Spleen (tissue), 11 donors: ENCODE results near the gene GOLT1A. TPM values are rescaled to one million over a fixed set of nuclear protein-coding genes. Genes with fewer than 3 reads are reported as not detected.

Experiments used
- DNase-seq: peaks from one replicate; pipeline ENCODE4 v3.0.0-alpha.2; 2020
- H3K27ac ChIP-seq, 8 donors: fragments of 200-600 bp; sonication (generic) in 7 of 8; 1 replicate in 4 of 8; 2 replicates in 4 of 8; pipeline versions ENCODE4 v1.5.0 to v1.8.0; 2016 to 2021; ENCODE audit warnings: inconsistent platforms in 4 of 8, mild to moderate bottlenecking in 4 of 8, moderate library complexity in 1 of 8
- H3K27me3 ChIP-seq, 7 donors: fragments of 200-600 bp; sonication (generic) in 6 of 7; replicated peaks in 1 of 7; 1 replicate in 4 of 7; 2 replicates in 3 of 7; pipeline versions ENCODE4 v1.5.0 to v1.8.0; 2016 to 2021; ENCODE audit warnings: inconsistent platforms in 3 of 7, mild to moderate bottlenecking in 1 of 7
- H3K36me3 ChIP-seq, 6 donors: fragments of 200-600 bp; sonication (generic) in 5 of 6; 1 replicate in 4 of 6; 2 replicates in 2 of 6; pipeline versions ENCODE4 v1.5.0 to v1.8.0; 2016 to 2021; ENCODE audit warnings: inconsistent platforms in 2 of 6
- H3K4me1 ChIP-seq, 6 donors: fragments of 200-600 bp; sonication (generic) in 5 of 6; 1 replicate in 3 of 6; 2 replicates in 3 of 6; pipeline versions ENCODE4 v1.5.0 to v1.8.0; 2016 to 2021; ENCODE audit warnings: inconsistent platforms in 3 of 6
- H3K4me3 ChIP-seq, 8 donors: fragments of 200-600 bp; sonication (generic) in 7 of 8; 1 replicate in 4 of 8; 2 replicates in 4 of 8; pipeline versions ENCODE4 v1.5.0 to v1.8.0; 2016 to 2021; ENCODE audit warnings: inconsistent platforms in 4 of 8, mild to moderate bottlenecking in 4 of 8, moderate library complexity in 2 of 8
- H3K9me3 ChIP-seq, 8 donors: fragments of 200-600 bp; sonication (generic) in 7 of 8; 1 replicate in 4 of 8; 2 replicates in 4 of 8; pipeline versions ENCODE4 v1.5.0 to v1.8.0; 2016 to 2021; ENCODE audit warnings: inconsistent platforms in 4 of 8
- CTCF ChIP-seq, 11 experiments: fragments of 200-600 bp in 7 of 11; fragments of 450-650 bp in 4 of 11; sonication (generic) in 4 of 11; IDR thresholded peaks in 8 of 11; conservative IDR thresholded peaks in 3 of 11; 1 replicate in 7 of 11; 2 replicates in 4 of 11; pipeline versions ENCODE4 v1.4.0 to v1.8.0; 2016 to 2021; ENCODE audit warnings: antibody characterized with exemption in 11 of 11, inconsistent platforms in 4 of 11, mild to moderate bottlenecking in 1 of 11
- POLR2A ChIP-seq, 3 donors: fragments of 450-650 bp; IDR thresholded peaks; one replicate each; pipeline ENCODE4 v1.5.1; 2017; ENCODE audit warnings: antibody characterized with exemption in 3 of 3, mild to moderate bottlenecking in 1 of 3
- POLR2AphosphoS5 ChIP-seq, 3 donors: sonication (generic); formaldehyde crosslinking; IDR thresholded peaks; one replicate each; pipeline ENCODE4 v1.5.1; 2017; ENCODE audit warnings: antibody characterized with exemption in 3 of 3
- WGBS, 5 donors: extraction: QIAGEN DNeasy Blood & Tissue Kit in 3 of 5; methylation state at CpG; one replicate each; pipeline versions ENCODE4 v1.1.5 to v1.1.7; 2013 to 2018; 5-methylcytosine and 5-hydroxymethylcytosine counted together
- intact Hi-C: fragments of 100-400 bp; cut with DNase I; formaldehyde crosslinking; loops from one replicate; pipeline ENCODE4 v1.15.0; 2023; ENCODE audit warnings: low total_unique reads
- polyA plus RNA-seq, 3 donors: library from polyadenylated mRNA; stranded (reverse); fragments of 200-250 nt; gene quantifications; one replicate each; pipeline ENCODE4 v1.2.1, GENCODE V29; 2013
- total RNA-seq, 7 donors: library from RNA; depleted of rRNA in 3 of 7; stranded (reverse); fragments of >200 nt in 3 of 7; fragmentation: NEBNext Ultra II Directional in 4 of 7; extraction: Animal tissue kit (Norgen Biotek cat#: 25700) in 4 of 7; gene quantifications; one replicate each; pipeline versions ENCODE4 v1.1.0 to v1.2.1, GENCODE V29; 2016 to 2021
- donor health status: healthy with polysubstance abuse.
- donor health status: DM: no; HTN: no; CAD: no; lungs with moderate emphysema.
- donor health status: DM: no; HTN: no; CAD: no.
- donor health status: Bipolar disorder and iron deficiency.
- donor health status: healthy.
- donor health status: DM: no; HTN: no; CAD: no.
- donor health status: DM: yes; HTN: yes; CAD: no.

The GOLT1A gene
- total and polyA plus RNA-seq, 10 donors, result 0.13 to 0.24 TPM; not detected in 8

- intact Hi-C loops, result no loop called here
- TF ChIP-seq POLR2AphosphoS5 (IDR thresholded peaks at IDR 0.05) (no peak), POLR2A (IDR thresholded peaks at IDR 0.05) (no peak), CTCF (IDR thresholded peaks at IDR 0.05 in 8 of 11, conservative IDR thresholded peaks at IDR 0.05 in 3 of 11) (no peak)
- WGBS, 5 donors, result 82 to 86% (median 86%) methylated on average over 9 to 11 of the region's 11 CpGs
- peaks cover 0 to 19% (median 0%) of the 10 kb centered on the region in 7 donors for H3K27me3 ChIP-seq
- no peaks in the 10 kb centered on the region for H3K9me3 ChIP-seq
- no peak overlapping the region for H3K27ac ChIP-seq
- DNase-seq, result no peak
- no peaks in the 10 kb centered on the region for H3K36me3 ChIP-seq
- no peak overlapping the region for H3K4me3 ChIP-seq
- H3K4me1 ChIP-seq, result peaks cover 5 to 12% (median 10%) of the 10 kb centered on the region in 6 donors
These were observed 3.3 kb upstream of the GOLT1A start for GRCh38 chr1:204216880-204217647.

- Histone ChIP-seq H3K9me3 (no peaks in the 10 kb centered on the region), H3K27me3 (peaks cover 0 to 21% (median 0%) of the 10 kb centered on the region in 7 donors), H3K4me3 (no peak overlapping the region), H3K36me3 (no peaks in the 10 kb centered on the region), H3K4me1 (peaks cover 5 to 12% (median 10%) of the 10 kb centered on the region in 6 donors), H3K27ac (no peak overlapping the region)
- WGBS, 5 donors, result 71 to 87% (median 81%) methylated on average over 4 of the region's 4 CpGs
- intact Hi-C loops, result no loop called here
- no peak for DNase-seq
- TF ChIP-seq POLR2AphosphoS5 (IDR thresholded peaks at IDR 0.05) (no peak), CTCF (IDR thresholded peaks at IDR 0.05 in 8 of 11, conservative IDR thresholded peaks at IDR 0.05 in 3 of 11) (no peak), POLR2A (IDR thresholded peaks at IDR 0.05) (no peak)
These were observed 2.4 kb upstream of the GOLT1A start for GRCh38 chr1:204216236-204216635.

GRCh38 chr1:204212715-204213114 lies 1.1 kb downstream of the GOLT1A start:
- H3K27ac ChIP-seq, result no peak overlapping the region
- peaks cover 0 to 26% (median 0%) of the 10 kb centered on the region in 7 donors for H3K27me3 ChIP-seq
- DNase-seq, result no peak
- 80 to 92% (median 87%) methylated on average over 3 of the region's 3 CpGs for WGBS, 5 donors
- TF ChIP-seq POLR2AphosphoS5 (IDR thresholded peaks at IDR 0.05) (no peak), CTCF (IDR thresholded peaks at IDR 0.05 in 8 of 11, conservative IDR thresholded peaks at IDR 0.05 in 3 of 11) (no peak), POLR2A (IDR thresholded peaks at IDR 0.05) (no peak)
- H3K36me3 ChIP-seq, result no peaks in the 10 kb centered on the region
- peaks cover 5 to 12% (median 10%) of the 10 kb centered on the region in 6 donors for H3K4me1 ChIP-seq
- no peaks in the 10 kb centered on the region for H3K9me3 ChIP-seq
- H3K4me3 ChIP-seq, result no peak overlapping the region
- intact Hi-C loops, result loop anchor here (5.0 kb wide), 1 partner anchor 150 kb away; no protein-coding TSS in a partner anchor

- TF ChIP-seq CTCF (IDR thresholded peaks at IDR 0.05 in 8 of 11, conservative IDR thresholded peaks at IDR 0.05 in 3 of 11), result no peak
- no peak for TF ChIP-seq POLR2A (IDR thresholded peaks at IDR 0.05)
- TF ChIP-seq POLR2AphosphoS5 (IDR thresholded peaks at IDR 0.05), result no peak
- Histone ChIP-seq H3K27ac (no peak overlapping the region), H3K9me3 (no peaks in the 10 kb centered on the region), H3K27me3 (peaks cover 0 to 42% (median 0%) of the 10 kb centered on the region in 7 donors), H3K4me1 (peaks cover 5 to 18% (median 12%) of the 10 kb centered on the region in 6 donors), H3K4me3 (no peak overlapping the region), H3K36me3 (no peaks in the 10 kb centered on the region)
- intact Hi-C loops, result loop anchor here (5.0 kb wide), 1 partner anchor 151 kb away; no protein-coding TSS in a partner anchor
- no peak for DNase-seq
- WGBS, 5 donors, result 84 to 92% (median 89%) methylated on average over 7 of the region's 7 CpGs
These were observed 2.7 kb downstream of the GOLT1A start for GRCh38 chr1:204211046-204211445.
